ENCODE results near the gene RNF207. TPM values are rescaled to one million over a fixed set of nuclear protein-coding genes. Genes with fewer than 3 reads are reported as not detected.

Gene RNF207
- total RNA-seq, 1 experiment from 2014 or later = 9.2 TPM

- Mint-ChIP-seq H3K4me1 (peaks cover 9% of the 10 kb centered on the region), H3K27me3 (ENCODE audit: low read depth) (peaks cover 21% of the 10 kb centered on the region), H3K4me3 (no peak overlapping the region), H3K9me3 (no peaks in the 10 kb centered on the region), H3K36me3 (no peaks in the 10 kb centered on the region), H3K27ac (no peak overlapping the region)
- TF ChIP-seq MAX (CRISPR knock-in tag; IDR thresholded peaks at IDR 0.05) (no peak), ZNF281 (CRISPR knock-in tag; IDR thresholded peaks at IDR 0.05) (no peak)
- no peak for ATAC-seq
- DNase-seq (ENCODE audit: low spot score) = no peak
- ChIA-PET POLR2A (no interaction called here), CTCF (interaction anchor here (14.8 kb wide), 1 partner anchor 10 kb away, joined by 164 read pairs; no protein-coding TSS in a partner anchor)
Observed at GRCh38 chr1:6258675-6259074, 52.8 kb downstream of the RNF207 start.

- H3K27me3 Mint-ChIP-seq (ENCODE audit: low read depth) = peaks cover 21% of the 10 kb centered on the region
- peaks cover 9% of the 10 kb centered on the region for H3K4me1 Mint-ChIP-seq
- DNase-seq (ENCODE audit: low spot score) (peak; percentile 90), ATAC-seq (peak; percentile 40)
- no peak overlapping the region for H3K27ac Mint-ChIP-seq
- CTCF ChIA-PET = interaction anchor here (0.5 to 14.8 kb wide), 13 partner anchors 9 to 181 kb away, joined by 3 to 164 read pairs (median 3); no protein-coding TSS in a partner anchor
- POLR2A ChIA-PET = interaction anchor here (0.7 kb wide), 1 partner anchor 53 kb away, joined by 4 read pairs; no protein-coding TSS in a partner anchor
- peak overlapping the region; percentile 49 for H3K4me3 Mint-ChIP-seq
- H3K36me3 Mint-ChIP-seq = no peaks in the 10 kb centered on the region
- TF ChIP-seq CBFB (CRISPR knock-in tag; IDR thresholded peaks at IDR 0.05; ENCODE audit: low read depth) = no peak
- peak; percentile 72 for TF ChIP-seq NFYB (CRISPR knock-in tag; conservative IDR thresholded peaks at IDR 0.05; ENCODE audit: low read depth)
- 0 out of 2 replicates have a peak, but pooled peaks have one; percentile 5 for TF ChIP-seq HMGXB4 (CRISPR knock-in tag; IDR thresholded peaks at IDR 0.05)
- TF ChIP-seq MAX (CRISPR knock-in tag; IDR thresholded peaks at IDR 0.05) = peak; percentile 12; the same call in 1 of the 2 replicates
- TF ChIP-seq ZNF423 (CRISPR knock-in tag; IDR thresholded peaks at IDR 0.05) = peak; percentile 37
- TF ChIP-seq GABPB1 (CRISPR knock-in tag; IDR thresholded peaks at IDR 0.05) = 0 out of 2 replicates have a peak, but pooled peaks have one; percentile 34
- TF ChIP-seq CTCF (IDR thresholded peaks at IDR 0.05) = no peak
- 0 out of 2 replicates have a peak, but pooled peaks have one; percentile 39 for TF ChIP-seq KAT7 (CRISPR knock-in tag; IDR thresholded peaks at IDR 0.05; ENCODE audit: borderline replicate concordance)
- peak; percentile 87; the same call in 1 of the 2 replicates for TF ChIP-seq ZBTB21 (CRISPR knock-in tag; IDR thresholded peaks at IDR 0.05; ENCODE audit: borderline replicate concordance)
- TF ChIP-seq MXD4 (CRISPR knock-in tag; IDR thresholded peaks at IDR 0.05; ENCODE audit: borderline replicate concordance) = no peak
- peak; percentile 43 for TF ChIP-seq SP1 (CRISPR knock-in tag; conservative IDR thresholded peaks at IDR 0.05)
- no peak for TF ChIP-seq ZNF232 (CRISPR knock-in tag; IDR thresholded peaks at IDR 0.05)
- no peak for TF ChIP-seq ELF4 (CRISPR knock-in tag; IDR thresholded peaks at IDR 0.05; ENCODE audit: low read depth)
- TF ChIP-seq CREM (CRISPR knock-in tag; IDR thresholded peaks at IDR 0.05) = peak; percentile 62; the same call in 1 of the 2 replicates
- no peak for TF ChIP-seq JUN (CRISPR knock-in tag; IDR thresholded peaks at IDR 0.05)
- no peak for TF ChIP-seq TEAD1 (CRISPR knock-in tag; IDR thresholded peaks at IDR 0.05)
- TF ChIP-seq ATF6 (CRISPR knock-in tag; IDR thresholded peaks at IDR 0.05) = no peak
- TF ChIP-seq ARID4B (CRISPR knock-in tag; IDR thresholded peaks at IDR 0.05; ENCODE audit: borderline replicate concordance) = 0 out of 2 replicates have a peak, but pooled peaks have one; percentile 43
- no peaks in the 10 kb centered on the region for H3K9me3 Mint-ChIP-seq
Observed at GRCh38 chr1:6259491-6260362, 53.8 kb downstream of the RNF207 start.

All from WTC11 (cell line).